GM21447 (cell line): ENCODE data around the gene TMEM52B.
"Not testable (repeated sequence)": the region's sequence is repeated elsewhere in the genome, so short reads cannot be mapped to it uniquely, and the experiment has no call there.

Experiments
- ATAC-seq: cut with Tn5 transposase; IDR thresholded peaks from one replicate; pipeline ENCODE4 v1.9.1; 2021; ENCODE audit not compliant: unreplicated experiment

Gene TMEM52B

GRCh38 chr12:10211101-10211939 is 32.5 kb downstream of the TMEM52B start:
- no peak for ATAC-seq

- ATAC-seq: peak; percentile 51
Observed at GRCh38 chr12:10211940-10212738, 33.3 kb downstream of the TMEM52B start.

- peak; percentile 72 for ATAC-seq
Observed at GRCh38 chr12:10212739-10213131, 33.9 kb downstream of the TMEM52B start, which contains the start of gene GABARAPL1. Gene GABARAPL1, plus strand, starts transcription at chr12:10212877. Its CDS starts 253 bp downstream, at chr12:10213130.

GRCh38 chr12:10213168-10214135 is 34.6 kb downstream of the TMEM52B start:
- peak; percentile 39 for ATAC-seq

- no peak for ATAC-seq
Observed at GRCh38 chr12:10214136-10214894, 35.5 kb downstream of the TMEM52B start.

GRCh38 chr12:10214895-10215267 is 36.0 kb downstream of the TMEM52B start:
- no peak for ATAC-seq

DNA sequence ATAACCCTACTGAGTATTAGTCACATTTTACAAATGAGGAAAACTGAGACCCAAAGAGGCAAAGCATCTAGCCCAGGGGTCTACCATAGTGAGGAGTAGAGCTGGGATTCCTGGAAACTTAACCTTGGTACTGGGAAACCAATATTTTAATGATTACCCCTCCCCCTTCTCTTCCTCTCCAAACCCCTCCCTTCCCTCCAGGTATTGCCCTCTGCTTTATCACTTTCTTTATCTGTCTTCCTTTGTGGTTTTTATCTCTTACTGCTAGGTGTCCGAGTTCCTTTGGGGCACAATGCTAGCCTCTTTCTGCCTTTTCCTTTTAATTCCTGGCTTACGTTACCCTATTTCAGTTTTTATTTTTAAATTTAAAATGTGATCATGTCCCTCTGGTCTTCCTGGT is 36.6 kb downstream of the TMEM52B start:
- ATAC-seq: no peak

GRCh38 chr12:10215946-10216345 is 37.1 kb downstream of the TMEM52B start:
- ATAC-seq: not testable (repeated sequence)

- no peak for ATAC-seq
Observed at GRCh38 chr12:10218021-10218420, 39.2 kb downstream of the TMEM52B start.

- ATAC-seq: no peak
Observed at GRCh38 chr12:10220398-10221077, 41.7 kb downstream of the TMEM52B start.

DNA sequence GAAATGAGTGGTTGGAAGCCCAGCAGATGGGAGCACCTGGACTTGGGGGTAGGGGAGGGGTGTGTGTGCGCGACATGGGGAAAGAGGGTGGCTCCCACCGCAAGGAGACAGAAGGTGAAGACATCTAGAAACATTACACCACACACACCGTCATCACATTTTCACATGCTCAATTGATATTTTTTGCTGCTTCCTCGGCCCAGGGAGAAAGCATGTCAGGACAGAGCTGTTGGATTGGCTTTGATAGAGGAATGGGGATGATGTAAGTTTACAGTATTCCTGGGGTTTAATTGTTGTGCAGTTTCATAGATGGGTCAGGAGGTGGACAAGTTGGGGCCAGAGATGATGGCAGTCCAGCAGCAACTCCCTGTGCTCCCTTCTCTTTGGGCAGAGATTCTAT is 43.0 kb downstream of the TMEM52B start:
- ATAC-seq: no peak

DNA sequence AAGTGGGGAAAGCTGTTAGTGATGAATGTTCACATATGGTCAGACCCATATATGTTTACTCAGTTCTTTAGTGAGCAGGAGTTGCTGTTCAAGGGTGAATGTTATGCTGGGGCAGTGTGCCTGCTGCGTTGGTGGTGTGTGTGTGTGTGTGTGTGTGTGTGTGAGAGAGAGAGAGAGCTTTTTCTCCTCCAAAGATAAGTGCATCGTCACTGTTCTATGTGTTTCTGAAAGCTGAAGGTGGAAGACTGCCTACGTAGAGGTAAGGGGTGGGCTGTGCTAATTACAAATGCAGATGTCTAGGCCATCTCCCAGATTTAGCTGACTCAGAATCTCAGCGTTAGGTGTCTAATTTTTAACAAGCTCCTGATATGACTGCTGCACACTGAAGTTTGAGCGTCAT is 44.4 kb downstream of the TMEM52B start:
- no peak for ATAC-seq

DNA sequence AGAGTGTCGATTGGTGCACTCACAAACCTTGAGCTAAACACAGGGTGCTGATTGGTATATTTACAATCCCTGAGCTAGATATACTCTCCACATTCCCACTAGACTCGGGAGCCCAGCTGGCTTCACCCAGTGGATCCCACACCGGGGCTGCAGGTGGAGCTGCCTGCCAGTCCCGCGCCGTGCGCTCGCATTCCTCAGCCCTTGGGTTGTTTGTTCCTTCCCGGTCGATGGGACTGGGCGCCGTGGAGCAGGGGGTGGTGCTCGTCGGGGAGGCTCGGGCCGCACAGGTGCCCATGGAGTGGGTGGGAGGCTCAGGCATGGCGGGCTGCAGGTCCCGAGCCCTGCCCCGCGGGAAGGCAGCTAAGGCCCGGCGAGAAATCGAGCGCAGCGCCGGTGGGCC is 46.6 kb downstream of the TMEM52B start:
- ATAC-seq: not testable (repeated sequence)

- ATAC-seq: no peak
Observed at GRCh38 chr12:10226086-10226485, 47.3 kb downstream of the TMEM52B start.

- no peak for ATAC-seq
Observed at GRCh38 chr12:10226731-10227130, 47.9 kb downstream of the TMEM52B start.

DNA sequence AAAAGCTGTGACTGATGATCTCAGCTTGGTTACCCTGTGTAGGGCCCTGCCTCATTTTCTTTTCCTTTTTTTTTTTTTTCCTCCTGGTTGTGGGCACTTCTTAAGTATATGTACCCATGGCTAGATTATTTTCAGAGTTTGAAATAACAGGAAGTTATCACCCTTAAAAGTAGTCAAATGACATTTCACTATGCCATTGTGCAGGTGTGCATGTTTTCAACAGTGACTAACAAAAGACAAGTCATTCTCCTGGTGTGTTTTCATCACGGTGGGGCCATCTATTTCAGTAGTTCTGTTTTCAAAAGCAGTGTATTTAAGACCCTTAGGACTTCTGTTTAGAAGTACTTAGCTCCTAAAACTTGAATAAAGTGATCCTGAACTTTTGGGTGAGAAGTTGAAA is 48.8 kb downstream of the TMEM52B start:
- ATAC-seq: no peak

DNA sequence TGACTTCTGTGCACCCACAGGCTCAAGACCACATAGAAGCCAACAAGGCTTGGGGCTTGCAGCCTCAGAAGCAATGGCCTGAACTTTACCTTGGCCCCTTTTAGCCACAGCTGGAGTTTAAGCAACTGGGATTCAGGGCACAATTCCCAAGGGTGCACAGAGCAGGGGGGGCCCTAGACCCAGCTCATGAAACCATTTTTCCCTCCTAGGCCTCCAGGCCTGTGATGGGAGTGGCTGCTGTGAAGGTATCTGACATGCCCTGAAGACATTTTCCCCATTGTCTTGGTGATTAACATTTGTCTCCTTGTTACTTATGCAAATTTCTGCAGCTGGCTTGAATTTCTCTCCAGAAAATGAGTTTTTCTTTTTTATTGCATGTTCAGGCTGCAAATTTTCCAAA is 55.7 kb downstream of the TMEM52B start:
- ATAC-seq: no peak

GRCh38 chr12:10235761-10236631 is 57.2 kb downstream of the TMEM52B start:
- no peak for ATAC-seq

DNA sequence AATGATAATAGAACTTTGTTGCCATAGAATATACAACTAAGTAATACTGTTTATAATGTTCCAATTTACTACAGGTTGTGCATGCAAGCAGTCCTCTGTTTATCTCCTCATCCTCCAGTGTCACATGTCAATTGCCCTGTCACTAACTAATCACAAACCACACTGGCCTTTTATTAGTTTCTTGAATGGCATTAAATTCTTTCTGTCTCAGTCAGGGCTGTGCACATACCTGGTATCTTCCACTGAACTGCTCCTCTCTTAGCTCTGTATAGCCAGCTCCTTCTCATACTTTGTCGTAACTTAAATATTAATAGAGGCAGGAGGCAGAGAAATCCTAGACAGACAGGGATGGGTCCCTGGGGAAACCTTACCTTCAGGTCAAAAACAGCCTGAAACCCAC is 57.9 kb downstream of the TMEM52B start:
- no peak for ATAC-seq
